MG63 (cell line): ENCODE data around the gene SH3BP5. TPM values are rescaled to one million over a fixed set of nuclear protein-coding genes. Genes with fewer than 3 reads are reported as not detected.

Experiments
- DNase-seq: peaks from one replicate; pipeline ENCODE4 v3.0.0-alpha.2; 2020
- H3K27me3 ChIP-seq: fragments of 250-450 bp; sonication (Bioruptor Pico); 2 replicates; pipeline ENCODE4 v1.5.1; 2020; ENCODE audit warnings: mild to moderate bottlenecking, moderate library complexity
- H3K36me3 ChIP-seq: fragments of 250-450 bp; sonication (Bioruptor Pico); 2 replicates; pipeline ENCODE4 v1.5.1; 2020; ENCODE audit warnings: mild to moderate bottlenecking, moderate library complexity
- H3K4me3 ChIP-seq: fragments of 250-450 bp; sonication (Bioruptor Pico); 2 replicates; pipeline ENCODE4 v1.5.1; 2020; ENCODE audit warnings: mild to moderate bottlenecking, moderate library complexity
- H3K9me3 ChIP-seq: fragments of 250-450 bp; sonication (Bioruptor Pico); 2 replicates; pipeline ENCODE4 v1.5.1; 2020; ENCODE audit warnings: mild to moderate bottlenecking, moderate library complexity
- total RNA-seq: library from RNA; depleted of rRNA; stranded (reverse); fragments of >200 nt; shearing (Covaris generic); gene quantifications from 2 replicates; pipeline ENCODE4 v1.2.3, GENCODE V29; 2014; ENCODE audit warnings: low replicate concordance

SH3BP5 gene
- total RNA-seq, 1 experiment from 2014 or later, result 2.8 TPM

DNA sequence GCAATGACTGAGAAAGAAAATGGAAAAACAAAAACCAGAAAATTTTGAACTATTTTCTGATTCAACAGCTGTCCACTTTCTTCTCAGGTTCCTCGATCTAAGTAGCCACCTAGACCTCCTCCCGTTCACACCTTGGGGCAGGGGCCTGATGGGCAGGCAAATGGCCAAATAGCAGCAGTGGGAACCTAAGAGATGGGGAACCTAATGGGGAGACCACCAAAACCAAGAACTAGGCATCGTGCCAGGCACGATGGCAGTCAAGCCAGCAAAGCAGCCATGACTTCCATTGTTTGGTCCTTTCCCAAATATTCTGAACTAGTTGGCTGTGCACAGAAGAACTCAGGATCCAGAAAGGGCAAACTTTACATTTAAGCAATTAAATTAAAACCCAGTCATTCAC lies 69.3 kb downstream of the SH3BP5 start:
- no peaks in the 10 kb centered on the region for H3K36me3 ChIP-seq
- no peaks in the 10 kb centered on the region for H3K27me3 ChIP-seq
- no peak overlapping the region for H3K4me3 ChIP-seq
- H3K9me3 ChIP-seq, result no peaks in the 10 kb centered on the region
- DNase-seq, result no peak

GRCh38 chr3:15262021-15262420 lies 70.4 kb downstream of the SH3BP5 start:
- Histone ChIP-seq H3K36me3 (no peaks in the 10 kb centered on the region), H3K9me3 (no peaks in the 10 kb centered on the region), H3K27me3 (no peaks in the 10 kb centered on the region), H3K4me3 (no peak overlapping the region)
- DNase-seq, result no peak

- no peak overlapping the region for H3K4me3 ChIP-seq
- no peaks in the 10 kb centered on the region for H3K27me3 ChIP-seq
- H3K9me3 ChIP-seq, result no peaks in the 10 kb centered on the region
- no peak for DNase-seq
- H3K36me3 ChIP-seq, result no peaks in the 10 kb centered on the region; the same call in 1 of the 2 replicates
These were observed 71.1 kb downstream of the SH3BP5 start for GRCh38 chr3:15261274-15261673.

DNA sequence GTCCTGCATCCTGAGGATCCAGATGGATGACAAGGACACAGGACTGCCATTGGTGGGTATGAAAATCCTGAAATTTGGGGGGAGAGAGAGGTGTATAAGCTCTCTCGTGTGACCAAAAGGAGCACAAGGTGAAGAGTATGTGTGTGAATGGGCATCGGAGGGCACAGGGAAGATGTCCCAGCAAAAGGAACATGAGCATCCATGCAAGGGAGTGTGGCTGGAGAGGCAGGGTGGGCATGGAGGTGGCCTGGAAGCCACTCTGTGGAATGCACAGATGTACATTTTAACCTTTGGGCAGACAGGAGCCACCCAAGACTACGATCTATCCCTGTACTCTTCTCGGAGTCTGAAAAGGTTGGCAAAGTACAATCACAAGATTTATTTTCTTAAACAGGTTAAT lies 71.9 kb downstream of the SH3BP5 start:
- no peak overlapping the region for H3K4me3 ChIP-seq
- H3K27me3 ChIP-seq, result no peaks in the 10 kb centered on the region
- no peaks in the 10 kb centered on the region for H3K9me3 ChIP-seq
- no peaks in the 10 kb centered on the region; the same call in 1 of the 2 replicates for H3K36me3 ChIP-seq
- no peak for DNase-seq

- Histone ChIP-seq H3K9me3 (no peaks in the 10 kb centered on the region), H3K27me3 (no peaks in the 10 kb centered on the region), H3K4me3 (no peak overlapping the region), H3K36me3 (peaks cover 6% of the 10 kb centered on the region)
- DNase-seq, result no peak
These were observed 73.7 kb downstream of the SH3BP5 start for GRCh38 chr3:15258720-15259119.

DNA sequence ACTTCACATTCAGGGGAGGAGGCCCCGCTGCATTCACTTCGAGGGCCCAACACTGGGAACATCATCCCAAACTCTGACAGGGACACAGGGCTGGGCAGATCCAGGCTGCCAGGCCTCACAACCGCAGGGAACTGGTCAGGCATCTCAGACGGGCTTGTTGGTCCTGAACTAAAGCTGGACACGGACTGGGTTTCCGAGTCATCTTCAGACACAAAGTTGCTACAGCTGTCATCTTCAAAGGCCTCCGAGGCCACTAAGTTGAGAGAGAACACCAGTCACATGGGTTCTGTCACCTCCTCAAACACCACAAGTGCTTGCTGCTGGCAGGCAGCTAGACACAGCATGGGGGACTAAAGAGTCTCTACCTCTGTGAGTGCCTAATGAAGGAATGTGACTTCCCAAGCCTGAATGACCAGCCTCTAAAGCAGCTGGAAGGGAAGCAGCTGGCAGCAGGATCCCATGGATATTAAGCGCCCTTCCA lies 75.5 kb downstream of the SH3BP5 start:
- Histone ChIP-seq H3K4me3 (no peak overlapping the region), H3K36me3 (peaks cover 16% of the 10 kb centered on the region), H3K27me3 (no peaks in the 10 kb centered on the region), H3K9me3 (no peaks in the 10 kb centered on the region)
- DNase-seq, result no peak

GRCh38 chr3:15255215-15255614 lies 77.2 kb downstream of the SH3BP5 start:
- Histone ChIP-seq H3K36me3 (peaks cover 25% of the 10 kb centered on the region), H3K4me3 (no peak overlapping the region), H3K9me3 (no peaks in the 10 kb centered on the region), H3K27me3 (no peaks in the 10 kb centered on the region)
- DNase-seq, result no peak

- H3K27me3 ChIP-seq, result no peaks in the 10 kb centered on the region
- peaks cover 27% of the 10 kb centered on the region for H3K36me3 ChIP-seq
- no peaks in the 10 kb centered on the region for H3K9me3 ChIP-seq
- no peak overlapping the region for H3K4me3 ChIP-seq
- DNase-seq, result no peak
These were observed 79.2 kb downstream of the SH3BP5 start for GRCh38 chr3:15253023-15253697.

GRCh38 chr3:15246186-15246585 lies 86.2 kb downstream of the SH3BP5 start:
- no peaks in the 10 kb centered on the region for H3K27me3 ChIP-seq
- H3K9me3 ChIP-seq, result no peaks in the 10 kb centered on the region
- no peak for DNase-seq
- peaks cover 22% of the 10 kb centered on the region for H3K36me3 ChIP-seq
- no peak overlapping the region for H3K4me3 ChIP-seq

GRCh38 chr3:15243822-15244482 lies 88.4 kb downstream of the SH3BP5 start:
- no peak overlapping the region for H3K4me3 ChIP-seq
- peaks cover 27% of the 10 kb centered on the region for H3K36me3 ChIP-seq
- H3K27me3 ChIP-seq, result no peaks in the 10 kb centered on the region
- no peaks in the 10 kb centered on the region for H3K9me3 ChIP-seq
- DNase-seq, result no peak

DNA sequence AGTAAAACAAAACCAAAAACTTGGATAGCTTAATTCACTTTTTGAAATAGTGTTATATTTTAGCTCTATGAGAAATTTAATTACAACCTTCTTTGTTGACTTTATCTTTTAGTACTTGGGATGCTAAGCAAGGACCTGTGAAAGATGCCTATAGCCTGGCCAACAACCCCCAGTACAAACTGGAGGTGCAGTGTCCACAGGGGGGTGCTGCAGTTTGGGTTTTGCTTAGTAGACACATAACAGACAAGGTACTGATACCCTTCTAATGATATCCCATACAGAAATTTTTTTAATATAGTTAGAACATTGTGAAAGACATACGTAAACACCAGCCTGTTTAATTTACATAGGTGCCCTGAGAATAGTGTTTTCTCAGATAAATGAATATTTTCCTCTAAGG lies 91.0 kb downstream of the SH3BP5 start:
- DNase-seq, result no peak
- Histone ChIP-seq H3K36me3 (peaks cover 20% of the 10 kb centered on the region), H3K4me3 (no peak overlapping the region), H3K9me3 (no peaks in the 10 kb centered on the region), H3K27me3 (no peaks in the 10 kb centered on the region)

- H3K4me3 ChIP-seq, result no peak overlapping the region
- no peak for DNase-seq
- peaks cover 14% of the 10 kb centered on the region for H3K36me3 ChIP-seq
These were observed 103.1 kb downstream of the SH3BP5 start for GRCh38 chr3:15229262-15229661.

DNA sequence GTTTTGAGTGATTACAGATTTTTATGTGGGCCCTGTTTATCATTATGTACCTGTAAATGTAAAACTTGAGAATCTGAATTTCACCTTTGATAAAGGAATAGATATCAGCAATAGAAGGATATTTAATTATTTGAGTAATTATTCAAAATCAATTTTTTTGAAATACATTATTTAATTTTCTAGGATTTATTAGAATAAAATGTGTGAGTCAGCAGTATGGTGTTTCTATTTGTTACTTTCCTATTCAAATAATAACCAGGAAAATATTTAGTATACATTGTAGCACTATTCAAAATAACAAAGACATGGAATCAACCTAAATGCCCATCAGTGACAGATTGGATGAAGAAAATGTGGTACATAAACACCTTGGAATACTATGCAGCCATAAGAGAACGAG lies 104.2 kb downstream of the SH3BP5 start:
- no peak for DNase-seq
- Histone ChIP-seq H3K27me3 (no peaks in the 10 kb centered on the region), H3K4me3 (no peak overlapping the region), H3K9me3 (no peaks in the 10 kb centered on the region), H3K36me3 (peaks cover 17% of the 10 kb centered on the region)

More at GRCh38 chr3:15229262-15229661, 103.1 kb downstream of the SH3BP5 start:
- Histone ChIP-seq H3K9me3 (no peaks in the 10 kb centered on the region), H3K27me3 (no peaks in the 10 kb centered on the region)

DNA sequence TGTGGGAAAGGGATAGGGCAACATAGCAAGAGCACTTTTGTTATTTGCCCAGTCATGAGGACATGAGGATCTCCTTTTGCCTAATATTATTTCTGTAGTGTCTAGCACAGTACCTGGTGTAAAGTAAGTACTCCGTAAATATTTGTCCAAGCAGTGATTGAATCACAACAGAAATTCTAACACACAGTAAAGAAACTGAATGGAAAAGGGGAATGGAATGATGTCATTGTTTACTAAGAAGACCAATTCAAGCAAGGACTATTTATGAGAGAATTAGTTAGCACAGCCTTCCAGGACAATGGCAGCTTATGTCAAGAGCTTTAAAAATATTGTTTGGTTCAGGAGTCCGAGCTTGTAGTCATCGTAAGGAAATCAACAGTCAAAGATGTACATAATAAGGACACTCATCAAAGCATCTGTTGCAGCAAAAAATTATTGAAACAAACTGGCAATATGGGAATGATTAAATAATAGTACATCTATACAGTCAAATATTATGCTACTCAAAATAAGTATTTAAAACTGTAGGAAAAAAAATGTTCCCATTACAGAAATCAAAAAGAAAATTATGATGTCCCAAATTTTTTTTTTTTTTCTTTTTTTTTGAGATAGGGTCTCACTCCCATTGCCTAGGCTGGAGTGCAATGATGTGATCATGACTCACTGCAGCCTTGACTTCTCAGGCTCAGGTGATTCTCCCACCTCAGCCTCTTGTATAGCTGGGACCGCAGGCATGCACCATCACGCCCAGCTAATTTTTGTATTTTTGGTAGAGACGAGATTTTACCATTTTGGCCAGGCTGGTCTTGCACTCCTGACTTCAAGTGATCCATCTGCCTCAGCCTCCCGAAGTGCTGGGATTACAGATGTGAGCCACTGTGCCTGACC lies 108.5 kb downstream of the SH3BP5 start:
- peaks cover 31% of the 10 kb centered on the region for H3K36me3 ChIP-seq
- no peak for DNase-seq
- no peaks in the 10 kb centered on the region for H3K9me3 ChIP-seq
- H3K27me3 ChIP-seq, result no peaks in the 10 kb centered on the region
- no peak overlapping the region for H3K4me3 ChIP-seq

DNA sequence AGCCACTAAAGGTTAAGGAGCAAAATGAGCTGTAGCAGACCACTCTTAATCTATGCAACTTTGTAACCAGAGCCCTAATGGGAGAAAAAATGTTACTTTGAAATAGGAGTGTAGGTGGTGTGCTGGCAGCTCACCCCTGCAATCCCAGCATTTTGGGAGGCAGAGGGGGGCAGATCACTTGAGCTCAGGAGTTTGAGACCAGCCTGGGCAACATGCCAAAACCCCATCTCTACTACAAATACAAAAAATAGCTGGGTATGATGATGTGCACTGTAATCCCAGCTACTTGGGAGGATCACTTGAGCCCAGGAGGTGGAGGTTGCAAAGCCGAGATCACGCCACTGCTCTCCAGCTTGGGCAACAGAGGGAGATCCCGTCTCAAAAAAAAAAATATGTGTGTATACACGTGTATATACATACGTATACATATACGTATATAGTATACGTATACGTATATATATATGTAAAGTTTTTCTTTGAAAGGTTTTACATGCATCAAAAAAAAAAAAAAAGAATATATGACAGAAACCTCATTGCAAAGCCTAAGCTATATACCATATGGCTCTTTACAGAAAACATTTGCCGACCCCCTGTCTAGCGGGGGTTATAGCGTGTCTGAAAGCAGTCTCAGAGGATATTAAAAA lies 110.7 kb downstream of the SH3BP5 start:
- Histone ChIP-seq H3K27me3 (no peaks in the 10 kb centered on the region), H3K9me3 (no peaks in the 10 kb centered on the region), H3K4me3 (no peak overlapping the region), H3K36me3 (peaks cover 31% of the 10 kb centered on the region)
- no peak for DNase-seq

- Histone ChIP-seq H3K27me3 (no peaks in the 10 kb centered on the region), H3K9me3 (no peaks in the 10 kb centered on the region), H3K4me3 (no peak overlapping the region), H3K36me3 (peaks cover 32% of the 10 kb centered on the region)
- no peak for DNase-seq
These were observed 111.7 kb downstream of the SH3BP5 start for GRCh38 chr3:15220661-15221060.

GRCh38 chr3:15220056-15220455 lies 112.3 kb downstream of the SH3BP5 start:
- H3K36me3 ChIP-seq, result peaks cover 36% of the 10 kb centered on the region
- H3K4me3 ChIP-seq, result no peak overlapping the region
- no peak for DNase-seq
- no peaks in the 10 kb centered on the region for H3K27me3 ChIP-seq
- no peaks in the 10 kb centered on the region for H3K9me3 ChIP-seq
